ENCODE measurements around the gene HIF1AN.
A peak's percentile ranks its signal among the peaks of the same experiment; 100 is the strongest.

The HIF1AN gene

GRCh38 chr10:100567826-100568225, 32.1 kb downstream of the HIF1AN start:
- Histone ChIP-seq H3K4me3 (ENCODE audit: low read length in 2 of 2) (no peak overlapping the region), H3K36me3 (replicated peaks in 1 of 2; ENCODE audit: control insufficient read depth in 2 of 2, insufficient read depth in 2 of 2, low read length in 2 of 2) (no peaks in the 10 kb centered on the region), H2BK12ac (ENCODE audit: low read length) (no peak overlapping the region), H3K79me1 (ENCODE audit: low read depth, low read length) (no peaks in the 10 kb centered on the region), H3K4ac (ENCODE audit: low read length) (no peak overlapping the region), H3K4me1 (ENCODE audit: control insufficient read depth in 2 of 2, insufficient read depth in 1 of 2, low read depth in 1 of 2, low read length in 2 of 2) (peaks cover 9 to 13% of the 10 kb centered on the region in 2 donors), H3K14ac (ENCODE audit: low read length) (no peak overlapping the region), H2BK120ac (ENCODE audit: low read depth, low read length) (no peak overlapping the region), H2BK15ac (ENCODE audit: low read length) (no peak overlapping the region), H3K27me3 (ENCODE audit: control insufficient read depth in 3 of 3, insufficient read depth in 3 of 3, low read depth in 1 of 3, low read length in 3 of 3) (peaks cover 0 to 11% (median 10%) of the 10 kb centered on the region in 3 experiments), H3K9ac (ENCODE audit: low read depth, low read length, poor library complexity) (no peak overlapping the region), H4K91ac (ENCODE audit: low read depth, low read length, poor library complexity) (no peak overlapping the region), H3K18ac (ENCODE audit: low read length) (no peak overlapping the region), H2BK5ac (ENCODE audit: low read length) (no peak overlapping the region), H4K8ac (ENCODE audit: low read depth, low read length) (no peak overlapping the region), H2AK5ac (ENCODE audit: low read depth, low read length) (no peak overlapping the region), H3K9me3 (replicated peaks in 1 of 2; ENCODE audit: control insufficient read depth in 2 of 2, insufficient read depth in 1 of 2, low read depth in 1 of 2, low read length in 2 of 2) (no peaks in the 10 kb centered on the region), H3K4me2 (ENCODE audit: insufficient read depth, low read length, poor library complexity, severe bottlenecking) (no peak overlapping the region), H3K27ac (replicated peaks; ENCODE audit: low read length) (no peak overlapping the region), H2AFZ (ENCODE audit: low read length) (peak overlapping the region; percentile 3), H3K23ac (ENCODE audit: low read depth, low read length, poor library complexity) (no peak overlapping the region)
- WGBS, 2 donors (ENCODE audit: extremely low coverage in 2 of 2, insufficient read length in 2 of 2, insufficient replicate concordance in 1 of 2), result no CpG with 5 or more reads among the region's 6 CpGs
- no peak for DNase-seq (ENCODE audit: low spot score)

- Histone ChIP-seq H3K27me3 (ENCODE audit: control insufficient read depth in 3 of 3, insufficient read depth in 3 of 3, low read depth in 1 of 3, low read length in 3 of 3) (peaks cover 0 to 18% (median 11%) of the 10 kb centered on the region in 3 experiments), H3K9ac (ENCODE audit: low read depth, low read length, poor library complexity) (no peak overlapping the region), H3K79me1 (ENCODE audit: low read depth, low read length) (no peaks in the 10 kb centered on the region), H2BK5ac (ENCODE audit: low read length) (no peak overlapping the region), H3K9me3 (replicated peaks in 1 of 2; ENCODE audit: control insufficient read depth in 2 of 2, insufficient read depth in 1 of 2, low read depth in 1 of 2, low read length in 2 of 2) (no peaks in the 10 kb centered on the region), H4K8ac (ENCODE audit: low read depth, low read length) (no peak overlapping the region), H3K4me2 (ENCODE audit: insufficient read depth, low read length, poor library complexity, severe bottlenecking) (no peak overlapping the region), H2BK120ac (ENCODE audit: low read depth, low read length) (no peak overlapping the region), H2AFZ (ENCODE audit: low read length) (no peak overlapping the region), H2BK12ac (ENCODE audit: low read length) (no peak overlapping the region), H3K23ac (ENCODE audit: low read depth, low read length, poor library complexity) (no peak overlapping the region), H2BK15ac (ENCODE audit: low read length) (no peak overlapping the region), H3K4ac (ENCODE audit: low read length) (no peak overlapping the region), H3K4me1 (ENCODE audit: control insufficient read depth in 2 of 2, insufficient read depth in 1 of 2, low read depth in 1 of 2, low read length in 2 of 2) (peaks cover 9 to 13% of the 10 kb centered on the region in 2 donors), H3K14ac (ENCODE audit: low read length) (no peak overlapping the region), H3K27ac (replicated peaks; ENCODE audit: low read length) (no peak overlapping the region), H3K18ac (ENCODE audit: low read length) (no peak overlapping the region), H4K91ac (ENCODE audit: low read depth, low read length, poor library complexity) (no peak overlapping the region), H3K36me3 (replicated peaks in 1 of 2; ENCODE audit: control insufficient read depth in 2 of 2, insufficient read depth in 2 of 2, low read length in 2 of 2) (no peaks in the 10 kb centered on the region), H3K4me3 (ENCODE audit: low read length in 2 of 2) (no peak overlapping the region), H2AK5ac (ENCODE audit: low read depth, low read length) (no peak overlapping the region)
- no CpG with 5 or more reads among the region's 3 CpGs for WGBS, 2 donors (ENCODE audit: extremely low coverage in 2 of 2, insufficient read length in 2 of 2, insufficient replicate concordance in 1 of 2)
- DNase-seq (ENCODE audit: low spot score), result no peak
Observed at GRCh38 chr10:100568912-100569311, 33.2 kb downstream of the HIF1AN start.

DNA sequence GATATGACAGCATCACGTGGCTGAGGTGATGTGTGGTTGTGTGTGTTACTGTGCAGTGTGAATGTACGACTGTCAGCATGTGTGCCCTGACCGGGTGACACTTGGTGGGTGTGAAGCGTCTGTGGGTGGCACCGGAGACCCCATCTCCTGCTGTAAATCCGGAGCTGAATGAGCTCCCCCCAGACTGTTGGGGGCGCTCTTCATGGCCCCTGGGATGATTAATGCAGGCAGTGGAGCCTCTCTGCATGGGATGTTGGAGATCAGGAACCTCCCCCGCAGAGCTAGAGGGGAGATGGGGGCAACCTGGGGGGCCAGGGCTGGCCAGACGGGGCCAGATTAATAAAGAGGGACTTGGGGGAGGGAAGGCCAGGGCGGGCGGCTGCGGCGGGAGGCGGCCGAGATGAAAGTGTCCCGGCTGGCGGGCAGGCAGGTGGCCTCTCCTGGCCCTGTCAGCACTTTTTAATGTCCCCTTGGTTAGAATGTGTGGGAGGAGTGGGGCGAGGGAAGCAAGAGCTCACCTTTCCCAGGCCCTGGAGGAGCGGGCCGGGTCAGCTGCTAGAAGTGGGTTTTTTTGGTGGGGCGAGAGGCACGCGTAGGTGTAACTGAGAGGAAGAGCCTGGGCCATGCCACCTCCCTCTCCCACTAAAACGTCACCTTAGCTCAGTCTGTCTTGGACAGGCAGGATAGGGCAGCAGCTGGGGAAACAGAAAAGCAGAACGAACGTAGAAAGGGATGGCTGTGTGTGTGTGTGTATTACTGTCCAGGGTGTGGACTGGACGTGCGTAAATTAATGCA, 34.1 kb downstream of the HIF1AN start:
- peak overlapping the region; percentile 47 to 77 for H3K4me3 ChIP-seq (ENCODE audit: low read length in 2 of 2)
- H3K9me3 ChIP-seq (replicated peaks in 1 of 2; ENCODE audit: control insufficient read depth in 2 of 2, insufficient read depth in 1 of 2, low read depth in 1 of 2, low read length in 2 of 2), result no peaks in the 10 kb centered on the region
- no peak overlapping the region for H3K27ac ChIP-seq (replicated peaks; ENCODE audit: low read length)
- H3K9ac ChIP-seq (ENCODE audit: low read depth, low read length, poor library complexity), result no peak overlapping the region
- no peaks in the 10 kb centered on the region for H3K79me1 ChIP-seq (ENCODE audit: low read depth, low read length)
- H3K14ac ChIP-seq (ENCODE audit: low read length), result no peak overlapping the region
- H2BK12ac ChIP-seq (ENCODE audit: low read length), result no peak overlapping the region
- no CpG with 5 or more reads among the region's 28 CpGs for WGBS, 2 donors (ENCODE audit: extremely low coverage in 2 of 2, insufficient read length in 2 of 2, insufficient replicate concordance in 1 of 2)
- no peak overlapping the region for H2BK5ac ChIP-seq (ENCODE audit: low read length)
- H3K23ac ChIP-seq (ENCODE audit: low read depth, low read length, poor library complexity), result peak overlapping the region; percentile 8
- peak overlapping the region; percentile 73 for H3K18ac ChIP-seq (ENCODE audit: low read length)
- H2AK5ac ChIP-seq (ENCODE audit: low read depth, low read length), result no peak overlapping the region
- H2BK120ac ChIP-seq (ENCODE audit: low read depth, low read length), result no peak overlapping the region
- H3K4me1 ChIP-seq (ENCODE audit: control insufficient read depth in 2 of 2, insufficient read depth in 1 of 2, low read depth in 1 of 2, low read length in 2 of 2), result peaks cover 9 to 13% of the 10 kb centered on the region in 2 donors
- peak overlapping the region; percentile 19 for H4K8ac ChIP-seq (ENCODE audit: low read depth, low read length)
- H2BK15ac ChIP-seq (ENCODE audit: low read length), result no peak overlapping the region
- H3K4me2 ChIP-seq (ENCODE audit: insufficient read depth, low read length, poor library complexity, severe bottlenecking), result peak overlapping the region; percentile 67
- H4K91ac ChIP-seq (ENCODE audit: low read depth, low read length, poor library complexity), result no peak overlapping the region
- peak overlapping the region; percentile 80 for H2AFZ ChIP-seq (ENCODE audit: low read length)
- no peaks in the 10 kb centered on the region for H3K36me3 ChIP-seq (replicated peaks in 1 of 2; ENCODE audit: control insufficient read depth in 2 of 2, insufficient read depth in 2 of 2, low read length in 2 of 2)
- peak; percentile 30 for DNase-seq (ENCODE audit: low spot score)
- peaks cover 0 to 26% (median 14%) of the 10 kb centered on the region in 3 experiments for H3K27me3 ChIP-seq (ENCODE audit: control insufficient read depth in 3 of 3, insufficient read depth in 3 of 3, low read depth in 1 of 3, low read length in 3 of 3)
- H3K4ac ChIP-seq (ENCODE audit: low read length), result no peak overlapping the region

DNA sequence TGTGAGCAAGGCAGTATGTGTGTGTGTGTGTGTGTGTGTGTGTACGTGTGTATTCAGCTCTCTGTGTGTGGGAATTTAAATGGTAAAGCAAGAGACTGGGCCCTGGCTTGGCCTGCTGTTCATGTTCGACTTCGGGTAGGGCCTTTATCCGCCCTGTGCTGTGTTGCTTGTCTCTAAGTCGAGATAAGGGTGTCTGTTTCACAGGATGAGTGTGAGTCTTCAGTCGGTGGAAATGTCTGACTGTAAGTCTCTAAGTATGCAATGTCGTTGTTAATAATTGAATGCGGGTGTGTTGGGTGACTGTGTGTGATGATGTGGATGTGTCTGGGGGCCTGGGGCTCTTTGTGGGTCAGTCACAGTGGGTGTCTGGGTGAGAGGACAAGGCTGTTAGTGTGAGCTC, 34.8 kb downstream of the HIF1AN start:
- Histone ChIP-seq H3K9ac (ENCODE audit: low read depth, low read length, poor library complexity) (no peak overlapping the region), H3K23ac (ENCODE audit: low read depth, low read length, poor library complexity) (no peak overlapping the region), H3K4ac (ENCODE audit: low read length) (no peak overlapping the region), H2BK15ac (ENCODE audit: low read length) (no peak overlapping the region), H3K36me3 (replicated peaks in 1 of 2; ENCODE audit: control insufficient read depth in 2 of 2, insufficient read depth in 2 of 2, low read length in 2 of 2) (no peaks in the 10 kb centered on the region), H3K4me2 (ENCODE audit: insufficient read depth, low read length, poor library complexity, severe bottlenecking) (no peak overlapping the region), H2AK5ac (ENCODE audit: low read depth, low read length) (no peak overlapping the region), H3K4me1 (ENCODE audit: control insufficient read depth in 2 of 2, insufficient read depth in 1 of 2, low read depth in 1 of 2, low read length in 2 of 2) (peaks cover 9 to 13% of the 10 kb centered on the region in 2 donors), H3K14ac (ENCODE audit: low read length) (no peak overlapping the region), H3K4me3 (ENCODE audit: low read length in 2 of 2) (peak overlapping the region; percentile 47 to 77), H4K91ac (ENCODE audit: low read depth, low read length, poor library complexity) (no peak overlapping the region), H2BK12ac (ENCODE audit: low read length) (no peak overlapping the region), H3K27me3 (ENCODE audit: control insufficient read depth in 3 of 3, insufficient read depth in 3 of 3, low read depth in 1 of 3, low read length in 3 of 3) (peaks cover 0 to 28% (median 11%) of the 10 kb centered on the region in 3 experiments), H3K79me1 (ENCODE audit: low read depth, low read length) (no peaks in the 10 kb centered on the region), H4K8ac (ENCODE audit: low read depth, low read length) (peak overlapping the region; percentile 19), H3K27ac (replicated peaks; ENCODE audit: low read length) (no peak overlapping the region), H3K18ac (ENCODE audit: low read length) (no peak overlapping the region), H2BK5ac (ENCODE audit: low read length) (no peak overlapping the region), H2BK120ac (ENCODE audit: low read depth, low read length) (no peak overlapping the region), H2AFZ (ENCODE audit: low read length) (peak overlapping the region; percentile 80), H3K9me3 (replicated peaks in 1 of 2; ENCODE audit: control insufficient read depth in 2 of 2, insufficient read depth in 1 of 2, low read depth in 1 of 2, low read length in 2 of 2) (no peaks in the 10 kb centered on the region)
- no CpG with 5 or more reads among the region's 8 CpGs for WGBS, 2 donors (ENCODE audit: extremely low coverage in 2 of 2, insufficient read length in 2 of 2, insufficient replicate concordance in 1 of 2)
- DNase-seq (ENCODE audit: low spot score), result no peak

All from neuronal stem cell (in vitro differentiated cells).